Endodermal cell (in vitro differentiated cells): ENCODE data around the gene EYA2. TPM values are rescaled to one million over a fixed set of nuclear protein-coding genes. Genes with fewer than 3 reads are reported as not detected.

Source experiments
- DNase-seq: peaks from one replicate; pipeline ENCODE4 v3.0.0-alpha.2; 2017
- H3K27ac ChIP-seq: 2 replicates; pipeline ENCODE4 v1.5.1; 2013; ENCODE audit warnings: mild to moderate bottlenecking, low read depth, low read length, moderate library complexity
- H3K27me3 ChIP-seq: 2 replicates; pipeline ENCODE4 v1.6.1; 2013; ENCODE audit warnings: mild to moderate bottlenecking, low read length, moderate library complexity; ENCODE audit not compliant: insufficient read depth, control insufficient read depth, poor library complexity, severe bottlenecking
- H3K36me3 ChIP-seq: 2 replicates; pipeline ENCODE4 v1.7.0; 2013; ENCODE audit warnings: mild to moderate bottlenecking, low read length, moderate library complexity; ENCODE audit not compliant: control insufficient read depth, insufficient read depth
- H3K4me1 ChIP-seq: one replicate; pipeline ENCODE4 v1.7.0; 2013; ENCODE audit warnings: low read length; ENCODE audit not compliant: control insufficient read depth, insufficient read depth
- H3K4me3 ChIP-seq: 2 replicates; pipeline ENCODE4 v1.5.1; 2013; ENCODE audit warnings: mild to moderate bottlenecking, low read length, moderate library complexity
- H3K9ac ChIP-seq: 2 replicates; pipeline ENCODE4 v1.6.1; 2013; ENCODE audit warnings: mild to moderate bottlenecking, low read length, moderate library complexity; ENCODE audit not compliant: poor library complexity, severe bottlenecking; ENCODE audit errors: extremely low read depth
- H3K9me3 ChIP-seq: 2 replicates; pipeline ENCODE4 v1.6.1; 2013; ENCODE audit warnings: mild to moderate bottlenecking, low read length, moderate library complexity; ENCODE audit not compliant: control insufficient read depth
- H3K27ac Mint-ChIP-seq: 2 replicates; pipeline ENCODE4 v1.8.0; 2020; ENCODE audit warnings: mixed read lengths
- H3K27me3 Mint-ChIP-seq: 2 replicates; pipeline ENCODE4 v1.8.0; 2021; ENCODE audit warnings: mild to moderate bottlenecking, mixed read lengths; ENCODE audit not compliant: insufficient read depth
- H3K36me3 Mint-ChIP-seq: 2 replicates; pipeline ENCODE4 v1.8.0; 2020; ENCODE audit warnings: low read depth, mixed read lengths
- H3K4me1 Mint-ChIP-seq: 2 replicates; pipeline ENCODE4 v1.8.0; 2020; ENCODE audit warnings: mixed read lengths
- H3K4me3 Mint-ChIP-seq: 2 replicates; pipeline ENCODE4 v1.8.0; 2020; ENCODE audit warnings: mild to moderate bottlenecking, moderate library complexity, mixed read lengths
- H3K9me3 Mint-ChIP-seq: 2 replicates; pipeline ENCODE4 v1.8.0; 2020; ENCODE audit warnings: mild to moderate bottlenecking, mixed read lengths
- CTCF ChIP-seq: fragments of 200-600 bp; sonication (generic); conservative IDR thresholded peaks from 2 replicates; pipeline ENCODE4 v1.5.0; 2021; ENCODE audit warnings: antibody characterized with exemption, mild to moderate bottlenecking
- WGBS, 2 experiments: methylation state at CpG; one replicate each; pipeline versions ENCODE4 v1.1.5 to v1.1.7; 2013; ENCODE audit warnings: missing lambda C conversion rate in 2 of 2, mixed read lengths in 1 of 2; ENCODE audit not compliant: insufficient coverage in 1 of 2, insufficient read length in 1 of 2; 5-methylcytosine and 5-hydroxymethylcytosine counted together
- total RNA-seq, 2 donors: library from RNA; stranded (reverse); fragmentation: NEBNext Ultra II Directional in 1 of 2; extraction: Animal tissue kit (Norgen Biotek cat#: 25700) in 1 of 2; gene quantifications; 2 replicates in 1 of 2; 3 replicates in 1 of 2; pipeline ENCODE4 v1.2.1, GENCODE V29; 2021

The EYA2 gene
- total RNA-seq, 2 donors from 2014 or later, result 9.1 to 18.0 TPM

- no peak overlapping the region for H3K4me3 Mint-ChIP-seq
- 90% methylated on average over 12 to 15 of the region's 15 CpGs for WGBS, 2 experiments
These were observed 194.5 kb downstream of the EYA2 start for GRCh38 chr20:47089151-47089550.

DNA sequence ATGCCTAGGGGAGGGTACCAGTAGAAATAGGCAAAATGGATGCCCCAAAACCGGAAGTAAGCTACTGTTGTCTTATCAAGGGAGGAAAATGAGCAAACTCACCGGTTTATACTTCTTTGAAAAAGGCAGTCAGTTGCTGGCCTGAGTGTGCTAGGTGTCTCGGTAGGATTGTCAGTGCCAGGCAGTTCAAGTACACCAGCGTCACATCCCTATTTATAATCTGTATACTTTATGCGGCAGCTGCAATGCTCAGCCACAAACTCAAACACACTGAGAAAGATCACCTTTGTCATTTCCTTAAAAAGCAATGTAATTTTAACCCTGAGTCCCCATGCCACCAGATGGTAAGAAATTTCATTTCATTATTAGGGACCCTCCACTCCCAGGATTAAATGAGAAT lies 196.2 kb downstream of the EYA2 start:
- Mint-ChIP-seq H3K4me3 (no peak overlapping the region), H3K9me3 (peaks cover 11% of the 10 kb centered on the region), H3K27ac (no peak overlapping the region), H3K36me3 (peaks cover 35% of the 10 kb centered on the region), H3K4me1 (peaks cover 11% of the 10 kb centered on the region), H3K27me3 (no peaks in the 10 kb centered on the region)
- Histone ChIP-seq H3K4me1 (no peaks in the 10 kb centered on the region), H3K9me3 (peaks cover 19% of the 10 kb centered on the region), H3K27me3 (no peaks in the 10 kb centered on the region), H3K9ac (no peak overlapping the region), H3K4me3 (no peak overlapping the region), H3K36me3 (peaks cover 37% of the 10 kb centered on the region), H3K27ac (no peak overlapping the region)
- 92 to 94% methylated on average over 4 to 5 of the region's 5 CpGs for WGBS, 2 experiments
- no peak for TF ChIP-seq CTCF
- no peak for DNase-seq

More at GRCh38 chr20:47089151-47089550, 194.5 kb downstream of the EYA2 start:
- H3K27me3 Mint-ChIP-seq, result no peaks in the 10 kb centered on the region
- Histone ChIP-seq H3K36me3 (peaks cover 24% of the 10 kb centered on the region), H3K4me1 (no peaks in the 10 kb centered on the region), H3K9me3 (peaks cover 2% of the 10 kb centered on the region), H3K9ac (no peak overlapping the region), H3K4me3 (no peak overlapping the region), H3K27me3 (no peaks in the 10 kb centered on the region), H3K27ac (no peak overlapping the region)
- TF ChIP-seq CTCF, result no peak
- no peak for DNase-seq
- no peak overlapping the region for H3K27ac Mint-ChIP-seq
- H3K9me3 Mint-ChIP-seq, result no peaks in the 10 kb centered on the region
- H3K4me1 Mint-ChIP-seq, result peaks cover 11% of the 10 kb centered on the region
- H3K36me3 Mint-ChIP-seq, result peaks cover 24% of the 10 kb centered on the region

DNA sequence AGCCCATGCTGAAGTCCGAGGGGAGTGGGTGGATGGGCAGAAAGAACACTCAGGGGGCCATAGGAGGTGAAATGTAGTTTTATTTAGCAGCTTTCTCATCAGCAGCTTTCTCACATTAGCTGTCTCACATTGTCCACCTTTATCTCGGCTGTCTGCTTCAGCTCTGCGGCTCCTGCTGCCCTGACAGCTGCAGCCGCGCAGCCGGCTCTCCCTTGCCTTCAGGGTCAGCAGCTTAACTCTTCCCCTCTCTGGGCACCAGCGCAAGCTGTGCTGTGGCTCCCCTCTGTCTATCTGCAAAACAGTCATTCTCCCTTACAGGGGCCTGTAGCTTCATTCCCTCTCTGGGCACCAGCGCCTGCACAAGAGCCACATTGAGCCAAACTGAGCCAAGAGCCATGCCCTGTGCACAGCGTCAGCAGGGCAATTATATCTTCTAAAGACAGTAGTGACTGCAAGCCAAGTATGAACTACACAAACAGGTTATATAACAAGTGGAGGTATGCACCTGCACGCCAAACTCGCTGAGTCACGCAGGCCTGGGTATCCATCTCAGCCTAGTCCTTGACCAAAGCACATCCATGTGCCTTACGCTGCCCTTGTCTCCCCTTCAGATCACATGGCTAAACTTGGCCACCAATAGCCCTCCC lies 198.8 kb downstream of the EYA2 start:
- H3K27ac Mint-ChIP-seq, result no peak overlapping the region
- no peak overlapping the region for H3K4me3 Mint-ChIP-seq
- H3K9ac ChIP-seq, result no peak overlapping the region
- peaks cover 11% of the 10 kb centered on the region for H3K4me1 Mint-ChIP-seq
- peaks cover 16% of the 10 kb centered on the region for H3K9me3 Mint-ChIP-seq
- H3K36me3 ChIP-seq, result peaks cover 62% of the 10 kb centered on the region
- H3K4me3 ChIP-seq, result no peak overlapping the region
- TF ChIP-seq CTCF, result no peak
- no peak for DNase-seq
- peaks cover 60% of the 10 kb centered on the region for H3K36me3 Mint-ChIP-seq
- H3K9me3 ChIP-seq, result peaks cover 29% of the 10 kb centered on the region
- no peak overlapping the region for H3K27ac ChIP-seq
- no peaks in the 10 kb centered on the region for H3K4me1 ChIP-seq
- H3K27me3 ChIP-seq, result no peaks in the 10 kb centered on the region
- H3K27me3 Mint-ChIP-seq, result no peaks in the 10 kb centered on the region
- 91 to 94% methylated on average over 11 to 13 of the region's 13 CpGs for WGBS, 2 experiments
